ENCODE measurements around the gene TBC1D19.

DNA sequence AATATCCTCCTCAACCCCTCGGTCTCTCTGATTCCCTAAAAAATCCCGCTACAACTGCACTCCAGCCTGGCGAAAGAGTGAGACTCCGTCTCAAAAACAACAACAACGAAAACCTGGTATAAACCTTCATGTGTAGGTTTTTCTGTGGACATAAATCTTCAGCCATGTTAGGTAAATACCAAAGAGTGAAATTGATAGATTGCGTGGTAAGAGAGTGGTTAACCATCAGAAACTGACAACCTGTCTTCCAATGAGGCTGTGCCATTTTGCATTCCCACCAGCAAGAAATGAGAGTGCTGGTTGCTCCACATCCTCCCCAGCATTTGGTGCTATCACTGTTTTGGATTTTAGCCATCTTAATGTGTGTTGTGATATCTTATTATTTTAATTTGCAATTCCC, 10.9 kb downstream of the TBC1D19 start:
- TF ChIP-seq, protein P1, sequence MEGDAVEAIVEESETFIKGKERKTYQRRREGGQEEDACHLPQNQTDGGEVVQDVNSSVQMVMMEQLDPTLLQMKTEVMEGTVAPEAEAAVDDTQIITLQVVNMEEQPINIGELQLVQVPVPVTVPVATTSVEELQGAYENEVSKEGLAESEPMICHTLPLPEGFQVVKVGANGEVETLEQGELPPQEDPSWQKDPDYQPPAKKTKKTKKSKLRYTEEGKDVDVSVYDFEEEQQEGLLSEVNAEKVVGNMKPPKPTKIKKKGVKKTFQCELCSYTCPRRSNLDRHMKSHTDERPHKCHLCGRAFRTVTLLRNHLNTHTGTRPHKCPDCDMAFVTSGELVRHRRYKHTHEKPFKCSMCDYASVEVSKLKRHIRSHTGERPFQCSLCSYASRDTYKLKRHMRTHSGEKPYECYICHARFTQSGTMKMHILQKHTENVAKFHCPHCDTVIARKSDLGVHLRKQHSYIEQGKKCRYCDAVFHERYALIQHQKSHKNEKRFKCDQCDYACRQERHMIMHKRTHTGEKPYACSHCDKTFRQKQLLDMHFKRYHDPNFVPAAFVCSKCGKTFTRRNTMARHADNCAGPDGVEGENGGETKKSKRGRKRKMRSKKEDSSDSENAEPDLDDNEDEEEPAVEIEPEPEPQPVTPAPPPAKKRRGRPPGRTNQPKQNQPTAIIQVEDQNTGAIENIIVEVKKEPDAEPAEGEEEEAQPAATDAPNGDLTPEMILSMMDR (conservative IDR thresholded peaks at IDR 0.05; ENCODE audit: low read depth, low read length), result no peak
- TF ChIP-seq EZH2phosphoT487 (IDR thresholded peaks at IDR 0.05; ENCODE audit: borderline replicate concordance, low read length), result no peak

Measured in PC-3 (cell line).